Hepatocyte (in vitro differentiated cells): ENCODE results near the gene CCDC91.

ENCODE experiments used
- CTCF ChIP-seq: fragments of 200-600 bp; sonication (generic); IDR thresholded peaks from 2 replicates; pipeline ENCODE4 v1.5.1; 2016; ENCODE audit warnings: antibody characterized with exemption, mild to moderate bottlenecking; ENCODE audit not compliant: poor library complexity
- EZH2phosphoT487 ChIP-seq: fragments of 200-600 bp; sonication (generic); IDR thresholded peaks from one replicate; pipeline ENCODE4 v1.6.1; 2018; ENCODE audit warnings: antibody characterized with exemption, mild to moderate bottlenecking, low read depth, moderate library complexity; ENCODE audit not compliant: unreplicated experiment, severe bottlenecking

DNA sequence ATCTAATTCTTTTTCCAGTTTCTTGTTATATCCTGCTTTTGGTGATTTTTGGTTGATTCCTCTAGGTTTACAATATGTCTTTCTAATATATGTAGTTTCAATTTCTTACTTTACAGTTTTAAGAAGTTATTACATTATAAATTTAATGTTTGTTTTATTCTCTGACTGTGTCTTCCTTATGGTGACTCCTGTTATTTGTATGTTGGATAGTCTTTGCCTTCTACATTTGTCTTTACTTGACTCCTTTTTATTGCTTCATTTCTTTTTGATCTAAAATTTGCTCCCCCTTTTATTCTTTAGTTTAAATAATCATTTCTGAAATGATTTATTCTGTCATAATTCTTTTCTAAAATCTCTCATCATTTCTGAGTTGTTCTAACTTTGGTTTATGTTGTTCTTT is 125.8 kb downstream of the CCDC91 start:
- TF ChIP-seq CTCF (no peak), EZH2phosphoT487 (no peak)
